Measurements from ENCODE around the gene TBC1D22A.

TBC1D22A gene

GRCh38 chr22:46891382-46891951 is 129.0 kb downstream of the TBC1D22A start:
- no peak for DNase-seq

- no peak for DNase-seq
Observed at GRCh38 chr22:46892866-46893265, 130.4 kb downstream of the TBC1D22A start.

- DNase-seq = no peak
Observed at GRCh38 chr22:46893281-46894020, 131.0 kb downstream of the TBC1D22A start.

GRCh38 chr22:46894081-46894671 is 131.7 kb downstream of the TBC1D22A start:
- no peak for DNase-seq

- DNase-seq = no peak
Observed at GRCh38 chr22:46894851-46895640, 132.6 kb downstream of the TBC1D22A start.

GRCh38 chr22:46895753-46896152 is 133.3 kb downstream of the TBC1D22A start:
- DNase-seq = no peak

GRCh38 chr22:46896166-46896565 is 133.7 kb downstream of the TBC1D22A start:
- no peak for DNase-seq

- no peak for DNase-seq
Observed at GRCh38 chr22:46896568-46897245, 134.3 kb downstream of the TBC1D22A start.

- DNase-seq = no peak
Observed at GRCh38 chr22:46897246-46897623, 134.8 kb downstream of the TBC1D22A start.

GRCh38 chr22:46900549-46900948 is 138.1 kb downstream of the TBC1D22A start:
- no peak for DNase-seq

- DNase-seq = no peak
Observed at GRCh38 chr22:46902436-46902835, 140.0 kb downstream of the TBC1D22A start.

- DNase-seq = no peak
Observed at GRCh38 chr22:46902998-46903916, 140.8 kb downstream of the TBC1D22A start.

GRCh38 chr22:46905415-46905814 is 143.0 kb downstream of the TBC1D22A start:
- DNase-seq = no peak

- no peak for DNase-seq
Observed at GRCh38 chr22:46905834-46906233, 143.4 kb downstream of the TBC1D22A start.

- DNase-seq = no peak
Observed at GRCh38 chr22:46906326-46907045, 144.0 kb downstream of the TBC1D22A start.

- no peak for DNase-seq
Observed at GRCh38 chr22:46907241-46908215, 145.1 kb downstream of the TBC1D22A start.

GRCh38 chr22:46908641-46909107 is 146.2 kb downstream of the TBC1D22A start:
- no peak for DNase-seq

- no peak for DNase-seq
Observed at GRCh38 chr22:46909237-46910030, 147.0 kb downstream of the TBC1D22A start.

- no peak for DNase-seq
Observed at GRCh38 chr22:46910624-46911023, 148.2 kb downstream of the TBC1D22A start.
